ENCODE data around the gene NOTCH4.
A peak's percentile ranks its signal among the peaks of the same experiment; 100 is the strongest.

The NOTCH4 gene

GRCh38 chr6:32189069-32189741, 34.7 kb downstream of the NOTCH4 start:
- peak overlapping the region; percentile 62 for H3K4me3 ChIP-seq (ENCODE audit: low read depth, low read length)
- H3K36me3 ChIP-seq (ENCODE audit: control insufficient read depth in 2 of 2, insufficient read depth in 1 of 2, low read length in 2 of 2): peaks cover 0 to 29% of the 10 kb centered on the region in 2 experiments; a peak in 1 of 3 replicates
- ChIA-PET CTCF (interaction anchor here (0.6 to 1.1 kb wide), 3 partner anchors 12 to 71 kb away, joined by 3 to 5 read pairs (median 3); no protein-coding TSS in a partner anchor), POLR2A (interaction anchor here (1.2 to 2.1 kb wide), 4 partner anchors 10 to 20 kb away, joined by 3 to 5 read pairs (median 5); partner anchors contain the start of genes AGPAT1 and RNF5)
- H3K27ac ChIP-seq (ENCODE audit: extremely low read depth, low read depth, low read length): peak overlapping the region; percentile 77
- H3K9me3 ChIP-seq (ENCODE audit: control insufficient read depth, insufficient read depth, low read depth, low read length): no peaks in the 10 kb centered on the region
- peaks cover 6% of the 10 kb centered on the region for H3K4me1 ChIP-seq (ENCODE audit: control insufficient read depth, insufficient read depth, low read length)
- TF ChIP-seq ZNF266 (tag by site-specific recombination; IDR thresholded peaks at IDR 0.05; ENCODE audit: low read depth) (no peak), ZNF341 (tag by site-specific recombination; IDR thresholded peaks at IDR 0.05; ENCODE audit: low read depth) (peak; percentile 53; the same call in 1 of the 2 replicates), GLIS1 (tag by site-specific recombination; IDR thresholded peaks at IDR 0.05) (peak; percentile 58; the same call in 1 of the 2 replicates), ZNF140 (tag by site-specific recombination; IDR thresholded peaks at IDR 0.05) (no peak), ZBTB44 (tag by site-specific recombination; IDR thresholded peaks at IDR 0.05) (no peak), ZBTB8A (tag by site-specific recombination; IDR thresholded peaks at IDR 0.05) (no peak), ZNF768 (tag by site-specific recombination; IDR thresholded peaks at IDR 0.05) (no peak), SP7 (tag by site-specific recombination; IDR thresholded peaks at IDR 0.05) (no peak), ZNF18 (tag by site-specific recombination; IDR thresholded peaks at IDR 0.05) (no peak), TCF7L2 (IDR thresholded peaks at IDR 0.05; ENCODE audit: borderline replicate concordance, low read depth, low read length) (no peak), PRDM4 (tag by site-specific recombination; IDR thresholded peaks at IDR 0.05) (no peak), MZF1 (tag by site-specific recombination; IDR thresholded peaks at IDR 0.05; ENCODE audit: borderline replicate concordance) (no peak), ZNF777 (tag by site-specific recombination; IDR thresholded peaks at IDR 0.05; ENCODE audit: borderline replicate concordance) (no peak), ZBTB1 (tag by site-specific recombination; IDR thresholded peaks at IDR 0.05) (no peak), ZSCAN30 (tag by site-specific recombination; IDR thresholded peaks at IDR 0.05) (no peak), ZEB2 (tag by site-specific recombination; IDR thresholded peaks at IDR 0.05) (no peak), EGR2 (tag by site-specific recombination; IDR thresholded peaks at IDR 0.05; ENCODE audit: low read depth) (no peak), ZBTB49 (tag by site-specific recombination; IDR thresholded peaks at IDR 0.05; ENCODE audit: low read depth) (no peak), ZBTB48 (tag by site-specific recombination; IDR thresholded peaks at IDR 0.05) (0 out of 2 replicates have a peak, but pooled peaks have one; percentile 21), GLIS2 (tag by site-specific recombination; IDR thresholded peaks at IDR 0.05) (peak; percentile 87), AEBP2 (tag by site-specific recombination; IDR thresholded peaks at IDR 0.05; ENCODE audit: borderline replicate concordance) (no peak), ZNF202 (tag by site-specific recombination; IDR thresholded peaks at IDR 0.05; ENCODE audit: borderline replicate concordance) (no peak), ZNF610 (tag by site-specific recombination; IDR thresholded peaks at IDR 0.05; ENCODE audit: borderline replicate concordance) (no peak), ZNF354C (tag by site-specific recombination; IDR thresholded peaks at IDR 0.05; ENCODE audit: borderline replicate concordance, low read depth) (no peak), ZNF146 (tag by site-specific recombination; IDR thresholded peaks at IDR 0.05) (no peak), ZNF223 (tag by site-specific recombination; IDR thresholded peaks at IDR 0.05) (no peak), ZNF670 (tag by site-specific recombination; IDR thresholded peaks at IDR 0.05; ENCODE audit: low read depth) (no peak), ZNF274 (IDR thresholded peaks at IDR 0.05; ENCODE audit: low read length) (no peak), ZNF274 (tag by site-specific recombination; IDR thresholded peaks at IDR 0.05; ENCODE audit: borderline replicate concordance) (no peak)

Measured in HEK293 (cell line).